GM12872 (cell line): ENCODE results near the gene SCUBE2.

ENCODE experiments used
- TF ChIP-seq, protein P1 (sequence below): IDR thresholded peaks from 3 replicates; pipeline ENCODE4 v1.5.1; 2011; ENCODE audit warnings: low read depth, mild to moderate bottlenecking, low read length, moderate library complexity; ENCODE audit not compliant: insufficient read depth

SCUBE2 gene

DNA sequence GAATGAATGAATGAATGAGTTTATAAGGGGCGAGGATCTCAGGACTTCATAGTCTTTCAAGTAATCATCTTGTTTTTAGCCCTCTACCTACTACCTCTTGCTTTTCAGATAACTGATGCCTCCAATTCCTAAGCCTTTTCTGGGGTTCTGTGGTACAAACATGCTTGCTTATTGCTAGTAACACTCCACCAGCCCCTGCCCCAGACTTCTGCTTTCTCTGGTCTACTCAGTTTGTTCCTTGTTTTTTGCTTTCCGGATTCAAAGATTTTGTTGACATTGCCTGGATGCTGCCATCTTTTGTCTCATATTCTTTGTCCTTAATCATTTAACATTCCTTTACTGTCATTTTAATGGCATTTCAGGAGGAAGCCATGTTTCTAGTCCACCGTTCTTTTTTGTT lies 118.3 kb downstream of the SCUBE2 start:
- TF ChIP-seq, protein P1, sequence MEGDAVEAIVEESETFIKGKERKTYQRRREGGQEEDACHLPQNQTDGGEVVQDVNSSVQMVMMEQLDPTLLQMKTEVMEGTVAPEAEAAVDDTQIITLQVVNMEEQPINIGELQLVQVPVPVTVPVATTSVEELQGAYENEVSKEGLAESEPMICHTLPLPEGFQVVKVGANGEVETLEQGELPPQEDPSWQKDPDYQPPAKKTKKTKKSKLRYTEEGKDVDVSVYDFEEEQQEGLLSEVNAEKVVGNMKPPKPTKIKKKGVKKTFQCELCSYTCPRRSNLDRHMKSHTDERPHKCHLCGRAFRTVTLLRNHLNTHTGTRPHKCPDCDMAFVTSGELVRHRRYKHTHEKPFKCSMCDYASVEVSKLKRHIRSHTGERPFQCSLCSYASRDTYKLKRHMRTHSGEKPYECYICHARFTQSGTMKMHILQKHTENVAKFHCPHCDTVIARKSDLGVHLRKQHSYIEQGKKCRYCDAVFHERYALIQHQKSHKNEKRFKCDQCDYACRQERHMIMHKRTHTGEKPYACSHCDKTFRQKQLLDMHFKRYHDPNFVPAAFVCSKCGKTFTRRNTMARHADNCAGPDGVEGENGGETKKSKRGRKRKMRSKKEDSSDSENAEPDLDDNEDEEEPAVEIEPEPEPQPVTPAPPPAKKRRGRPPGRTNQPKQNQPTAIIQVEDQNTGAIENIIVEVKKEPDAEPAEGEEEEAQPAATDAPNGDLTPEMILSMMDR, result no peak

DNA sequence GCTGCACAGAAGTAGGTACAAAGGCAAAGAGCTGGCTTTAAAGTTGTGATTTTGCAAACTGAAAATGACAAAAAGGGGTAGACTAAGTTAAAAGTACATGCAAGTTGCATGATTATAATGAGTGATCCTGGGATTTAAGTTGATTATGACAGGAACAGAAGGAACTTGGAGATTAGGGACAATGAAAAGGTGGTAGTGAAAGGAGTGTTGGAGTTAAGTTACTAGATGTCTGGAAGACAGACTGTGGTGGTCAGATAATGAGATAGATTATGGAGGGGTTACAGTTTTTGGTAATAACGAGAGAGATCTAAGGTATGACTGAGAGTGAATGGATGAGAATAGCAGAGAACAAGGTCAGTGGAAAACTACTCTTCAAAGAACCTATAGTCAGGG lies 119.5 kb downstream of the SCUBE2 start:
- TF ChIP-seq, protein P1, result no peak

GRCh38 chr11:8971196-8971923 lies 120.0 kb downstream of the SCUBE2 start:
- TF ChIP-seq, protein P1, result no peak
